CD4-positive, alpha-beta T cell (primary cell): ENCODE data around the gene HELZ. TPM values are rescaled to one million over a fixed set of nuclear protein-coding genes. Genes with fewer than 3 reads are reported as not detected.

Experiments
- ATAC-seq: fragments of 200-7000 bp; cut with Tn5 transposase; one replicate; pipeline ENCODE4 v1.10.0; 2022; ENCODE audit warnings: mild to moderate bottlenecking; ENCODE audit not compliant: poor library complexity
- CTCF ChIA-PET: fragments of 350-600 bp; sonication (Branson Sonifier 250); formaldehyde crosslinking; loops from one replicate; lab custom pipeline; 2021; ENCODE audit warnings: antibody characterized with exemption, inconsistent platforms; lab: Charles Lee
- POLR2A ChIA-PET: fragments of 350-600 bp; sonication (Branson Sonifier 250); formaldehyde crosslinking; loops from one replicate; lab custom pipeline; 2021; ENCODE audit warnings: antibody characterized with exemption, inconsistent platforms; lab: Charles Lee
- DNase-seq, 14 experiments: peaks; one replicate each; pipeline ENCODE4 v3.0.0-alpha.2; 2013 to 2020; ENCODE audit warnings: mixed read lengths in 2 of 14
- H3K27ac ChIP-seq, 2 donors: one replicate each; pipeline versions ENCODE4 v1.5.1 to v1.7.0; 2013; ENCODE audit warnings: low read length in 2 of 2, low read depth in 1 of 2, mild to moderate bottlenecking in 1 of 2
- H3K27me3 ChIP-seq, 2 experiments: 1 replicate in 1 of 2; 2 replicates in 1 of 2; pipeline versions ENCODE4 v1.6.1 to v1.7.0; 2013; ENCODE audit warnings: low read length in 2 of 2, control low read depth in 1 of 2, mild to moderate bottlenecking in 1 of 2, moderate library complexity in 1 of 2; ENCODE audit not compliant: insufficient read depth in 2 of 2, control insufficient read depth in 1 of 2
- H3K36me3 ChIP-seq: one replicate; pipeline ENCODE4 v1.6.1; 2013; ENCODE audit warnings: low read length, control low read depth; ENCODE audit not compliant: insufficient read depth
- H3K4me1 ChIP-seq: one replicate; pipeline ENCODE4 v1.6.1; 2013; ENCODE audit warnings: low read length, control low read depth; ENCODE audit not compliant: insufficient read depth
- H3K4me3 ChIP-seq: one replicate; pipeline ENCODE4 v1.5.1; 2013; ENCODE audit warnings: mild to moderate bottlenecking, low read length, moderate library complexity
- H3K9me3 ChIP-seq, 2 experiments: 1 replicate in 1 of 2; 2 replicates in 1 of 2; pipeline versions ENCODE4 v1.6.1 to v1.7.0; 2013; ENCODE audit warnings: low read length in 2 of 2, mild to moderate bottlenecking in 2 of 2, control low read depth in 1 of 2, moderate library complexity in 1 of 2; ENCODE audit not compliant: control insufficient read depth in 1 of 2, insufficient read depth in 1 of 2
- H3K27ac Mint-ChIP-seq: one replicate; pipeline ENCODE4 v1.8.0; 2020; ENCODE audit warnings: mixed read lengths
- H3K27me3 Mint-ChIP-seq: one replicate; pipeline ENCODE4 v1.8.0; 2021; ENCODE audit warnings: mixed read lengths
- H3K36me3 Mint-ChIP-seq: one replicate; pipeline ENCODE4 v1.8.0; 2021; ENCODE audit warnings: low read depth, mixed read lengths
- H3K4me1 Mint-ChIP-seq: one replicate; pipeline ENCODE4 v1.8.0; 2021; ENCODE audit warnings: low read depth, mixed read lengths
- H3K4me3 Mint-ChIP-seq: one replicate; pipeline ENCODE4 v1.8.0; 2020; ENCODE audit warnings: mild to moderate bottlenecking, mixed read lengths
- H3K9me3 Mint-ChIP-seq: one replicate; pipeline ENCODE4 v1.8.0; 2020; ENCODE audit warnings: mixed read lengths
- intact Hi-C, 2 experiments: fragments of 100-400 bp; cut with DNase I in 1 of 2; cut with micrococcal nuclease in 1 of 2; formaldehyde crosslinking; loops; one replicate each; pipeline versions ENCODE4 v1.15.1 to v1.9.0; 2023 to 2025; cut with DNase I, micrococcal nuclease
- total RNA-seq, 174 experiments: library from RNA in 2 of 174; stranded (reverse) in 2 of 174; gene quantifications; one replicate each; pipeline ENCODE4 v1.2.3 and lab custom pipeline; 2021 to 2026
- TF ChIP-seq, protein P1 (sequence below): fragments of 200-600 bp; IDR thresholded peaks from one replicate; pipeline ENCODE4 v1.8.0; 2022; ENCODE audit warnings: antibody characterized with exemption, mild to moderate bottlenecking

HELZ gene
- total RNA-seq, 2 experiments from 2014 or later = 94.8 to 107 TPM

GRCh38 chr17:67046398-67046797, 198.6 kb downstream of the HELZ start:
- intact Hi-C loops = no loop called here
- Histone ChIP-seq H3K4me1 (no peaks in the 10 kb centered on the region), H3K27ac (no peak overlapping the region), H3K27me3 (no peaks in the 10 kb centered on the region), H3K4me3 (no peak overlapping the region), H3K36me3 (no peaks in the 10 kb centered on the region), H3K9me3 (peaks cover 14 to 22% of the 10 kb centered on the region in 2 experiments)
- Mint-ChIP-seq H3K4me3 (no peak overlapping the region), H3K36me3 (no peaks in the 10 kb centered on the region), H3K4me1 (no peaks in the 10 kb centered on the region), H3K27me3 (peaks cover 7% of the 10 kb centered on the region), H3K27ac (no peak overlapping the region), H3K9me3 (peaks cover 11% of the 10 kb centered on the region)
- TF ChIP-seq, protein P1, sequence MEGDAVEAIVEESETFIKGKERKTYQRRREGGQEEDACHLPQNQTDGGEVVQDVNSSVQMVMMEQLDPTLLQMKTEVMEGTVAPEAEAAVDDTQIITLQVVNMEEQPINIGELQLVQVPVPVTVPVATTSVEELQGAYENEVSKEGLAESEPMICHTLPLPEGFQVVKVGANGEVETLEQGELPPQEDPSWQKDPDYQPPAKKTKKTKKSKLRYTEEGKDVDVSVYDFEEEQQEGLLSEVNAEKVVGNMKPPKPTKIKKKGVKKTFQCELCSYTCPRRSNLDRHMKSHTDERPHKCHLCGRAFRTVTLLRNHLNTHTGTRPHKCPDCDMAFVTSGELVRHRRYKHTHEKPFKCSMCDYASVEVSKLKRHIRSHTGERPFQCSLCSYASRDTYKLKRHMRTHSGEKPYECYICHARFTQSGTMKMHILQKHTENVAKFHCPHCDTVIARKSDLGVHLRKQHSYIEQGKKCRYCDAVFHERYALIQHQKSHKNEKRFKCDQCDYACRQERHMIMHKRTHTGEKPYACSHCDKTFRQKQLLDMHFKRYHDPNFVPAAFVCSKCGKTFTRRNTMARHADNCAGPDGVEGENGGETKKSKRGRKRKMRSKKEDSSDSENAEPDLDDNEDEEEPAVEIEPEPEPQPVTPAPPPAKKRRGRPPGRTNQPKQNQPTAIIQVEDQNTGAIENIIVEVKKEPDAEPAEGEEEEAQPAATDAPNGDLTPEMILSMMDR = no peak
- ATAC-seq (no peak), DNase-seq (no peak)
- CTCF ChIA-PET = no interaction called here
- POLR2A ChIA-PET = no interaction called here

DNA sequence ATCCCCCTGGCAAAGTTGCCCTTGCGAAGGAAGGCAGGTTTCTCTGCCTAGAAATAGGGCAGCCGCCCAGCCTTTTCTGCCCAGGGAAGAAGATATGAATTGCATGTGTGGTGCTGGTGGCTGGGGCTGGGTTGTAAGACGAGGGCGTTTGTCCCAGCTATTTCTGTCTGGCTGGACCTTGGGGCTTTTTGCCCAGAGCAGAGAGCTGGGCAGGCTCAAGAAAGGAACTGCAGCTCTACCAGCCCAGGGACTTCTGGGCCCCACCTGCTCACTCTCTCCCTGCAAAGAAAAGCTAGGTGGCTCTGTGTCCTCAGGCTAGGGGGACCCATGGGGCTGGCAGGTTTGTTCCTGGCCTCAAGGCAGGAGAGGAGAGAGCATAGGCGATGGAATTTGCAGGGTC, 200.1 kb downstream of the HELZ start:
- Histone ChIP-seq H3K9me3 (peaks cover 6 to 22% of the 10 kb centered on the region in 2 experiments), H3K4me1 (no peaks in the 10 kb centered on the region), H3K27ac (no peak overlapping the region), H3K36me3 (no peaks in the 10 kb centered on the region), H3K4me3 (no peak overlapping the region), H3K27me3 (no peaks in the 10 kb centered on the region)
- ChIA-PET POLR2A (no interaction called here), CTCF (no interaction called here)
- Mint-ChIP-seq H3K9me3 (peaks cover 11% of the 10 kb centered on the region), H3K4me3 (no peak overlapping the region), H3K36me3 (no peaks in the 10 kb centered on the region), H3K27ac (no peak overlapping the region), H3K27me3 (peaks cover 7% of the 10 kb centered on the region), H3K4me1 (no peaks in the 10 kb centered on the region)
- DNase-seq (no peak), ATAC-seq (no peak)
- intact Hi-C loops = no loop called here
- TF ChIP-seq, protein P1 = no peak

- Mint-ChIP-seq H3K4me3 (no peak within 1 kb of the TSS), H3K36me3 (no peaks in the 10 kb centered on the region), H3K27ac (no peak within 1 kb of the TSS), H3K9me3 (peaks cover 11% of the 10 kb centered on the region), H3K27me3 (peaks cover 7% of the 10 kb centered on the region), H3K4me1 (no peaks in the 10 kb centered on the region)
- peaks cover 3 to 19% of the 10 kb centered on the region in 2 experiments for H3K9me3 ChIP-seq
- TF ChIP-seq, protein P1 = no peak
- no peaks in the 10 kb centered on the region for H3K27me3 ChIP-seq
- H3K4me3 ChIP-seq = no peak within 1 kb of the TSS
- no peaks in the 10 kb centered on the region for H3K4me1 ChIP-seq
- DNase-seq (no peak), ATAC-seq (no peak)
- POLR2A ChIA-PET = no interaction called here
- no peak within 1 kb of the TSS for H3K27ac ChIP-seq
- no peaks in the 10 kb centered on the region for H3K36me3 ChIP-seq
- intact Hi-C loops = no loop called here
- CTCF ChIA-PET = no interaction called here
Measured at GRCh38 chr17:67044016-67044772, 200.8 kb downstream of the HELZ start, which contains the start of gene CACNG1. TSS of gene CACNG1 (plus strand) at chr17:67044554. CDS start at chr17:67044661, 107 bp downstream.
